PFSK-1 (cell line): ENCODE data around the gene JADE2.

ENCODE experiments used
- FOXP2 ChIP-seq: optimal IDR thresholded peaks from 2 replicates; pipeline ENCODE3; 2011; ENCODE audit warnings: borderline replicate concordance, control low read depth, inconsistent platforms; ENCODE audit not compliant: insufficient read depth; ENCODE audit errors: extremely low read length, extremely low read depth
- POLR2AphosphoS5 ChIP-seq: IDR thresholded peaks from 2 replicates; pipeline ENCODE4 v1.6.1; 2012; ENCODE audit warnings: low read depth, mild to moderate bottlenecking, control low read depth, low read length, moderate library complexity
- SIN3A ChIP-seq: IDR thresholded peaks from 2 replicates; pipeline ENCODE4 v1.6.1; 2012; ENCODE audit warnings: mild to moderate bottlenecking, low read length, moderate library complexity, borderline replicate concordance; ENCODE audit not compliant: insufficient read depth
- TAF1 ChIP-seq: IDR thresholded peaks from 2 replicates; pipeline ENCODE4 v1.6.1; 2012; ENCODE audit warnings: low read length, control low read depth, borderline replicate concordance; ENCODE audit not compliant: insufficient read depth
- TF ChIP-seq, protein P1 (sequence below), 2 experiments: IDR thresholded peaks; 2 replicates each; pipeline versions ENCODE4 v1.6.1 to v1.8.0; 2011 to 2012; ENCODE audit warnings: low read depth in 2 of 2, low read length in 2 of 2, control low read depth in 1 of 2, inconsistent platforms in 1 of 2, mild to moderate bottlenecking in 1 of 2, moderate library complexity in 1 of 2; ENCODE audit not compliant: insufficient read depth in 1 of 2

JADE2 gene

DNA sequence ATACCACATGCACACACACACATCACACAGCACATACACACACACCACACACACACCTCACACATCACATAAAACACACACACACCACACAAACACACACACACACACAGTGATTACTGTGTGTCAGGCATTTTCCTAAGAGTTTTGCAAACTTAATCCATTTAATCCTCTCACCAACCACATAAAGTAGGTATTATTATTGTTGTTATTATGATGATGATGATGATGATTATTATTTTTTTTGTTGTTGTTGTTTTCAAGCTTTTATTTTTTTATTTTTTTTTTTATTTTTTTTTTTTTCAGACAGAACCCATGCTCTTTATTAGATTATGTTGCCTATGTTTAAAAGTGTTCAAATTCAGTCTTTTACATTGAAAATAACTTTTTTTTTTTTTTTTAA, 31.5 kb downstream of the JADE2 start:
- no peak for TF ChIP-seq SIN3A
- TF ChIP-seq FOXP2 = no peak
- TF ChIP-seq TAF1 = no peak
- TF ChIP-seq, protein P1, sequence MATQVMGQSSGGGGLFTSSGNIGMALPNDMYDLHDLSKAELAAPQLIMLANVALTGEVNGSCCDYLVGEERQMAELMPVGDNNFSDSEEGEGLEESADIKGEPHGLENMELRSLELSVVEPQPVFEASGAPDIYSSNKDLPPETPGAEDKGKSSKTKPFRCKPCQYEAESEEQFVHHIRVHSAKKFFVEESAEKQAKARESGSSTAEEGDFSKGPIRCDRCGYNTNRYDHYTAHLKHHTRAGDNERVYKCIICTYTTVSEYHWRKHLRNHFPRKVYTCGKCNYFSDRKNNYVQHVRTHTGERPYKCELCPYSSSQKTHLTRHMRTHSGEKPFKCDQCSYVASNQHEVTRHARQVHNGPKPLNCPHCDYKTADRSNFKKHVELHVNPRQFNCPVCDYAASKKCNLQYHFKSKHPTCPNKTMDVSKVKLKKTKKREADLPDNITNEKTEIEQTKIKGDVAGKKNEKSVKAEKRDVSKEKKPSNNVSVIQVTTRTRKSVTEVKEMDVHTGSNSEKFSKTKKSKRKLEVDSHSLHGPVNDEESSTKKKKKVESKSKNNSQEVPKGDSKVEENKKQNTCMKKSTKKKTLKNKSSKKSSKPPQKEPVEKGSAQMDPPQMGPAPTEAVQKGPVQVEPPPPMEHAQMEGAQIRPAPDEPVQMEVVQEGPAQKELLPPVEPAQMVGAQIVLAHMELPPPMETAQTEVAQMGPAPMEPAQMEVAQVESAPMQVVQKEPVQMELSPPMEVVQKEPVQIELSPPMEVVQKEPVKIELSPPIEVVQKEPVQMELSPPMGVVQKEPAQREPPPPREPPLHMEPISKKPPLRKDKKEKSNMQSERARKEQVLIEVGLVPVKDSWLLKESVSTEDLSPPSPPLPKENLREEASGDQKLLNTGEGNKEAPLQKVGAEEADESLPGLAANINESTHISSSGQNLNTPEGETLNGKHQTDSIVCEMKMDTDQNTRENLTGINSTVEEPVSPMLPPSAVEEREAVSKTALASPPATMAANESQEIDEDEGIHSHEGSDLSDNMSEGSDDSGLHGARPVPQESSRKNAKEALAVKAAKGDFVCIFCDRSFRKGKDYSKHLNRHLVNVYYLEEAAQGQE (IDR thresholded peaks at IDR 0.05; ENCODE audit: insufficient read depth in 1 of 2, low read depth in 2 of 2, low read length in 2 of 2) = no peak
- TF ChIP-seq POLR2AphosphoS5 = no peak

DNA sequence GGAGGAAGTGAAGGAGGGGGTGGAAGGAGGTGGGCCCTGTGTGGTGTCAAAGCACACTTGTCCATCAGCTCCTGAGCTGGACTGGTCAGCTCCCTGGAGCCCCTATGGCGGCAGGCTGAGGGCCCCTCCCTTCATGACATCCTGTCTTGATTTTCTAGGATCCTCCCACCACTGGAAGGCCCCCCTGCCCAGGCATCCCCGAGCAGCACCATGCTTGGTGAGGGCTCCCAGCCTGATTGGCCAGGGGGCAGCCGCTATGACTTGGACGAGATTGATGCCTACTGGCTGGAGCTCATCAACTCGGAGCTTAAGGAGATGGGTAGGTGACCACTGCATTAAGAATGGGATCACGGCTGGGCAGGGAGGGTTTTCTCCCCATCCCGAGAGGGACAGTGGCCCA, 34.2 kb downstream of the JADE2 start:
- TF ChIP-seq FOXP2 = no peak
- TF ChIP-seq, protein P1 (IDR thresholded peaks at IDR 0.05; ENCODE audit: insufficient read depth in 1 of 2, low read depth in 2 of 2, low read length in 2 of 2) = no peak
- TF ChIP-seq TAF1 = no peak
- TF ChIP-seq SIN3A = no peak
- no peak for TF ChIP-seq POLR2AphosphoS5

DNA sequence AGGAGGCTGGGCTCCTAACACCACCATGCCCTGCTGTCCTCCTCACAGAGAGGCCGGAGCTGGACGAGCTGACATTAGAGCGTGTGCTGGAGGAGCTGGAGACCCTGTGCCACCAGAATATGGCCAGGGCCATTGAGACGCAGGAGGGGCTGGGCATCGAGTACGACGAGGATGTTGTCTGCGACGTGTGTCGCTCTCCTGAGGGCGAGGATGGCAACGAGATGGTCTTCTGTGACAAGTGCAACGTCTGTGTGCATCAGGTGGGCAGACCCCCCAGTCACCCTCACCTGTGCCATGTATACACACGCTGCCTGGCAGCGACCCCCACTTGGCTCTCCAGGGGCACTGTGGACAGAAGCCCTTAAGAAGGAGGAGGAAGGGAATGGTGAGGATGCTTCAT, 35.2 kb downstream of the JADE2 start:
- TF ChIP-seq FOXP2 = no peak
- no peak for TF ChIP-seq TAF1
- no peak for TF ChIP-seq SIN3A
- TF ChIP-seq POLR2AphosphoS5 = no peak
- TF ChIP-seq, protein P1 (IDR thresholded peaks at IDR 0.05; ENCODE audit: insufficient read depth in 1 of 2, low read depth in 2 of 2, low read length in 2 of 2) = no peak

DNA sequence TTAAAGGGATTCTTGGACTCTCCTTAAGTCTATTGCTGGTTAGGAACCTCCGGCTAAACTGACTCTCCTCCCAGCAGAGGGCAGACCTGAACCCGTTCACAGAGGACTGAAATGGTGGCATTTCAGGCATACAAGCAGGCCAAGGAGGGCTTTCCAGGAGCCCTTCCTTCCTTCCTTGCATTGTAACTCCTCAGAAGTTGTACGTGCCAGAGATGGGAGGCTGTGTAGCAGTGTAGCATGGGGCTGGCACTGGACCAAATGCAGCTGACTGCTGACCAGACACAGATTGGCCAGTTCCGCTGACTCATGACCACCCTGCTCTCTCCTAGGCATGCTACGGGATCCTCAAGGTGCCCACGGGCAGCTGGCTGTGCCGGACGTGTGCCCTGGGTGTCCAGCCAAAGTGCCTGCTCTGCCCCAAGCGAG, 36.4 kb downstream of the JADE2 start:
- TF ChIP-seq FOXP2 (no peak), POLR2AphosphoS5 (no peak), SIN3A (no peak), TAF1 (no peak)
- TF ChIP-seq, protein P1 (IDR thresholded peaks at IDR 0.05; ENCODE audit: insufficient read depth in 1 of 2, low read depth in 2 of 2, low read length in 2 of 2) = no peak

DNA sequence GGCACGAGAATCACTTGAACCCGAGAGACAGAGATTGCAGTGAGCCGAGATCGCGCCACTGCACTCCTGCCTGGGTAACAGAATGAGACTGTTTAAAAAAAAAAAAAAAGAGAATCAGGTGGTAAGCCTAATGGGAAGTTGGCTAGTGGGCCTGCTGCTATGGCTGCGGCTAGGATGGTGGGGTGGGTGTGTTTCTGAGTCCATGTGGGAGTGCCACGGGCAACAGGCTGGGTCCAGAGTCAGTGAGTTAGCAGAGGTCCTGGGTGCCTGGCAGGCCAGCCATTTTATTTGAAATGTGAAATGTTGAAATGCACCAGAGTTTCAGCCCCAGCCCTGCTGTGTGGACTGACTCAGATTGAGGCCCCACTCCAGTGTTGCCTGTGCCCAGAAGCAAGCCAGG, 37.8 kb downstream of the JADE2 start:
- TF ChIP-seq SIN3A = no peak
- TF ChIP-seq, protein P1 (IDR thresholded peaks at IDR 0.05; ENCODE audit: insufficient read depth in 1 of 2, low read depth in 2 of 2, low read length in 2 of 2) = no peak
- TF ChIP-seq TAF1 = no peak
- no peak for TF ChIP-seq FOXP2
- TF ChIP-seq POLR2AphosphoS5 = no peak
